Measurements from ENCODE around the gene C16orf95. TPM values are rescaled to one million over a fixed set of nuclear protein-coding genes. Genes with fewer than 3 reads are reported as not detected.

Gene C16orf95
- total RNA-seq, 2 experiments from 2014 or later = 11.5 to 13.6 TPM

- no peaks in the 10 kb centered on the region for H3K4me1 Mint-ChIP-seq (ENCODE audit: low read depth)
- intact Hi-C loops (cut with micrococcal nuclease) = no loop called here
- no peak overlapping the region for H3K27ac Mint-ChIP-seq
- ChIA-PET POLR2A (no interaction called here), CTCF (interaction anchor here (1.1 to 1.6 kb wide), 2 partner anchors 14 to 720 kb away, joined by 4 read pairs; no protein-coding TSS in a partner anchor)
- no peaks in the 10 kb centered on the region for H3K27me3 Mint-ChIP-seq
- no peaks in the 10 kb centered on the region for H3K36me3 Mint-ChIP-seq (ENCODE audit: low read depth)
- no peak for ATAC-seq
- DNase-seq = no peak
- TF ChIP-seq CTCF (IDR thresholded peaks at IDR 0.05) = no peak
- H3K4me3 Mint-ChIP-seq = no peak overlapping the region
- H3K9me3 Mint-ChIP-seq = no peaks in the 10 kb centered on the region
Observed at GRCh38 chr16:87284183-87284582, 33.0 kb downstream of the C16orf95 start.

- ChIA-PET POLR2A (no interaction called here), CTCF (interaction anchor here (0.5 to 2.5 kb wide), 10 partner anchors 12 to 715 kb away, joined by 3 to 12 read pairs (median 4); no protein-coding TSS in a partner anchor)
- DNase-seq = no peak
- TF ChIP-seq CTCF (IDR thresholded peaks at IDR 0.05) = no peak
- ATAC-seq = no peak
- intact Hi-C loops (cut with micrococcal nuclease) = loop anchor here (2.0 kb wide), 1 partner anchor 76 kb away; no protein-coding TSS in a partner anchor
- Mint-ChIP-seq H3K9me3 (no peaks in the 10 kb centered on the region), H3K27me3 (peaks cover 9% of the 10 kb centered on the region), H3K4me3 (no peak overlapping the region), H3K27ac (no peak overlapping the region), H3K36me3 (ENCODE audit: low read depth) (no peaks in the 10 kb centered on the region), H3K4me1 (ENCODE audit: low read depth) (no peaks in the 10 kb centered on the region)
Observed at GRCh38 chr16:87279094-87279658, 38.0 kb downstream of the C16orf95 start.

GRCh38 chr16:87278191-87279093, 38.8 kb downstream of the C16orf95 start:
- Mint-ChIP-seq H3K27ac (no peak overlapping the region), H3K4me3 (no peak overlapping the region), H3K36me3 (ENCODE audit: low read depth) (no peaks in the 10 kb centered on the region), H3K9me3 (no peaks in the 10 kb centered on the region), H3K4me1 (ENCODE audit: low read depth) (no peaks in the 10 kb centered on the region), H3K27me3 (peaks cover 9% of the 10 kb centered on the region)
- peak; percentile 68 for DNase-seq
- ATAC-seq = peak; percentile 79
- peak; percentile 85 for TF ChIP-seq CTCF (IDR thresholded peaks at IDR 0.05)
- intact Hi-C loops (cut with micrococcal nuclease) = loop anchor here (2.0 kb wide), 1 partner anchor 76 kb away; no protein-coding TSS in a partner anchor
- ChIA-PET POLR2A (no interaction called here), CTCF (interaction anchor here (0.5 to 2.5 kb wide), 9 partner anchors 12 to 714 kb away, joined by 3 to 12 read pairs (median 3); no protein-coding TSS in a partner anchor)

GRCh38 chr16:87276924-87277323, 40.3 kb downstream of the C16orf95 start:
- DNase-seq (no peak), ATAC-seq (no peak)
- ChIA-PET CTCF (interaction anchor here (2.5 kb wide), 1 partner anchor 712 kb away, joined by 8 read pairs; no protein-coding TSS in a partner anchor), POLR2A (no interaction called here)
- intact Hi-C loops (cut with micrococcal nuclease) = no loop called here
- Mint-ChIP-seq H3K9me3 (no peaks in the 10 kb centered on the region), H3K27me3 (peaks cover 9% of the 10 kb centered on the region), H3K27ac (no peak overlapping the region), H3K4me3 (no peak overlapping the region), H3K4me1 (ENCODE audit: low read depth) (no peaks in the 10 kb centered on the region), H3K36me3 (ENCODE audit: low read depth) (no peaks in the 10 kb centered on the region)
- no peak for TF ChIP-seq CTCF (IDR thresholded peaks at IDR 0.05)
